HCT116 (cell line): ENCODE results near the gene ATXN7L1.

Experiments used
- CTCF ChIP-seq, 3 experiments: fragments of 200-600 bp in 1 of 3; sonication (generic) in 1 of 3; IDR thresholded peaks in 2 of 3; conservative IDR thresholded peaks in 1 of 3; 2 replicates each; pipeline ENCODE4 v1.5.1; 2012 to 2017; ENCODE audit warnings: low read depth in 2 of 3, low read length in 2 of 3, antibody characterized with exemption in 1 of 3, borderline replicate concordance in 1 of 3, control low read depth in 1 of 3, mild to moderate bottlenecking in 1 of 3, mixed read lengths in 1 of 3, mixed run types in 1 of 3, moderate library complexity in 1 of 3; ENCODE audit not compliant: insufficient read depth in 1 of 3
- EGR1 ChIP-seq: IDR thresholded peaks from 2 replicates; pipeline ENCODE4 v1.6.1; 2012; ENCODE audit warnings: low read depth
- ELF1 ChIP-seq: IDR thresholded peaks from 2 replicates; pipeline ENCODE4 v1.6.1; 2012; ENCODE audit warnings: low read depth, borderline replicate concordance
- EZH2 ChIP-seq: fragments of 200-600 bp; sonication (generic); IDR thresholded peaks from 2 replicates; pipeline ENCODE4 v1.6.1; 2017; ENCODE audit warnings: antibody characterized with exemption, mixed run types
- MAX ChIP-seq: IDR thresholded peaks from 2 replicates; pipeline ENCODE4 v1.6.1; 2012
- POLR2A ChIP-seq: IDR thresholded peaks from 2 replicates; pipeline ENCODE4 v1.7.0; 2011; ENCODE audit warnings: borderline replicate concordance; ENCODE audit not compliant: insufficient read depth, insufficient read length; ENCODE audit errors: extremely low read depth
- POLR2AphosphoS5 ChIP-seq: IDR thresholded peaks from 2 replicates; pipeline ENCODE4 v1.6.1; 2011; ENCODE audit warnings: mild to moderate bottlenecking, low read depth, low read length, moderate library complexity
- REST ChIP-seq: IDR thresholded peaks from 2 replicates; pipeline ENCODE4 v1.6.1; 2012; ENCODE audit warnings: low read depth
- SP1 ChIP-seq: IDR thresholded peaks from 2 replicates; pipeline ENCODE4 v1.6.1; 2012; ENCODE audit warnings: low read depth
- ZFX ChIP-seq: fragments of 450-650 bp; IDR thresholded peaks from 2 replicates; pipeline ENCODE4 v1.6.1; 2017

DNA sequence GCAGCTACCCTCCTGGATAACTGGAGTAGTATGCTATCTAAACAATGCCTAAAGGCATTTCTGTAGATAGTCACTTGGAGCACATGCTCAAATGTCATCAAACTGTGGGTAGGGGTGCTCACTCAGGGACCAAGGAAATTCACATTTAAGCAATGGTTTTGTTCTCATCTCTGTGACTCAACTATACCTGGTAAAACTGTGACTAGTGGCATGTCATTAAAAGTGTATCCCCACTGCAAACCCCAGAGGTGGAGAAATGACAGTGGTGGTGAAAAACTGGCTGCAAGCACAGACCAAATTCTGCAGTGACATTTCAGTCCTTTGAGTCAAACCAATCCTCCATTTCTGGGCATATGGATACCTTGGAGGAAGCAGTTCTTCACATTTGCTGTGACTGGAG is 160.9 kb downstream of the ATXN7L1 start:
- no peak for TF ChIP-seq ELF1
- TF ChIP-seq POLR2A: no peak
- TF ChIP-seq MAX: no peak
- TF ChIP-seq ZFX: no peak
- TF ChIP-seq CTCF (IDR thresholded peaks at IDR 0.05 in 2 of 3, conservative IDR thresholded peaks at IDR 0.05 in 1 of 3; ENCODE audit: borderline replicate concordance in 1 of 3, insufficient read depth in 1 of 3, low read depth in 2 of 3, low read length in 2 of 3): no peak
- no peak for TF ChIP-seq EGR1
- no peak for TF ChIP-seq EZH2
- TF ChIP-seq POLR2AphosphoS5: no peak
- no peak for TF ChIP-seq REST
- TF ChIP-seq SP1: no peak
